ENCODE data around the gene SLC44A1. TPM values are rescaled to one million over a fixed set of nuclear protein-coding genes. Genes with fewer than 3 reads are reported as not detected.

SLC44A1 gene
- total RNA-seq, 4 donors from 2014 or later: 51.1 to 82.2 (median 70.5) TPM

DNA sequence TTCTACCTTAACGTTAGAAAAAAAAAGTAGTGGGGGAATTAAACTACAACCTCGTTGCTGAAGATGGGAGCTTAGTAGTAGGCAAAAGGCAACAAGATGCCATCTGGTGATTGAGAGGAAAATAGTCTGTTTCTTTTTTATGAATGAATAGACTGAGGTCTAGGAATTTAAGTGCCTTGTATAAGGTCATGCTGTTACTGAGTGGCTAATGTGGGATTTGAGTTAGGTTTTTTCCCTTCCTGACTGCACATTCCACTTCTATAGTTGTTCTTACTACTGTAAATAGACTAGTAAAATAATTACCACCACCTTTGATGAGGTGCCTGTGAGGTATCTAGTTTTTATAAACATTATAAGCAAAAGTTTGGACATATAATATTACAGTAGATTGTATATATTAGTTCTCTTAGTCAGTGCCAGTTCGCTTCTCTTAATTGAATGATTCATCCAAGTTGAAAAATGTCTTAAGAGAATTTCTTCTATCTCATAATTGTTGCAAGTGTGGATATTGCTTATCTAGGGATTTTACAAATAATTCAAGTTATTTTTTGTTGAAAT, 222.5 kb downstream of the SLC44A1 start:
- DNase-seq (ENCODE audit: low spot score in 2 of 2): no peak
- TF ChIP-seq, protein P1, sequence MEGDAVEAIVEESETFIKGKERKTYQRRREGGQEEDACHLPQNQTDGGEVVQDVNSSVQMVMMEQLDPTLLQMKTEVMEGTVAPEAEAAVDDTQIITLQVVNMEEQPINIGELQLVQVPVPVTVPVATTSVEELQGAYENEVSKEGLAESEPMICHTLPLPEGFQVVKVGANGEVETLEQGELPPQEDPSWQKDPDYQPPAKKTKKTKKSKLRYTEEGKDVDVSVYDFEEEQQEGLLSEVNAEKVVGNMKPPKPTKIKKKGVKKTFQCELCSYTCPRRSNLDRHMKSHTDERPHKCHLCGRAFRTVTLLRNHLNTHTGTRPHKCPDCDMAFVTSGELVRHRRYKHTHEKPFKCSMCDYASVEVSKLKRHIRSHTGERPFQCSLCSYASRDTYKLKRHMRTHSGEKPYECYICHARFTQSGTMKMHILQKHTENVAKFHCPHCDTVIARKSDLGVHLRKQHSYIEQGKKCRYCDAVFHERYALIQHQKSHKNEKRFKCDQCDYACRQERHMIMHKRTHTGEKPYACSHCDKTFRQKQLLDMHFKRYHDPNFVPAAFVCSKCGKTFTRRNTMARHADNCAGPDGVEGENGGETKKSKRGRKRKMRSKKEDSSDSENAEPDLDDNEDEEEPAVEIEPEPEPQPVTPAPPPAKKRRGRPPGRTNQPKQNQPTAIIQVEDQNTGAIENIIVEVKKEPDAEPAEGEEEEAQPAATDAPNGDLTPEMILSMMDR (IDR thresholded peaks at IDR 0.05): no peak
- TF ChIP-seq POLR2A (IDR thresholded peaks at IDR 0.05): no peak
- H3K4me3 ChIP-seq (ENCODE audit: low read depth, poor library complexity, severe bottlenecking): no peak overlapping the region
- intact Hi-C loops (cut with DNase I; ENCODE audit: low total_unique reads): no loop called here
- 76 to 93% methylated on average over 3 of the region's 3 CpGs for WGBS, 2 donors

DNA sequence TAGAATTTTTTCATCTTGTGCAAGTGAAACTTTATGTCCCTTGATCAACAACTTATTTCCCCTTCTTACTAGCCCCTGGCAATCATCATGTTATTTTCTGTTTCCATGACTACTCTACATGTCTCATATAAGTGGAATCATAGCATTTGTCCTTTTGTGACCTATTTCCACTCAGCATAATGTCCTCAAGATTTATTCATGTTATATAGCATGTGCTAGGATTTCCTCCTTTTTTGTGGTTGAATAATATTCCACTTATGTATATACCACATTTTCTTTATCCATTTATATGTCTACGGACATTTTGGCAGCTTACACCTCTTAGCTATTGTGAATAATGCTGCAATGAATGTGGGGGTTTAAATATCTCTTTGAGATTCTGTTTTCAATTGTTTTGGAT, 224.4 kb downstream of the SLC44A1 start:
- intact Hi-C loops (cut with DNase I; ENCODE audit: low total_unique reads): no loop called here

DNA sequence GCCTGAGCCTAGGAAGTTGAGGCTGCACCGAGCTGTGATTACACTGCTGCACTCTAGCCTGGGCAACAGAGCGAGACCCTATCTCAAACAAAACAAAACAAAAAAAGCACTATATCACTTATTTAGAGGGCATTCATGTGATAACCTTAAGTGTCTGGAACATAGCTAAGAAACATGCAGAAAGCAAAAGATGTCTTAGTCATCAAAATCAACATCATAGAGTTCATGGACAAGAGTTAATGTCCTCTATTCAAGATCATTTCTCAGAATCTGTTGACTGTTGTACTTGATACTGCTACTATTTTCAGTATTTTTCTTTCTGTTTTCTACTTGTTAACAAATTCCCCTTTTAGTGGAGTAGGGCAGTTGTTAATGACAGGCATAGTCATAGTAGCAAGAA, 228.8 kb downstream of the SLC44A1 start:
- 93 to 96% methylated on average over 2 of the region's 2 CpGs for WGBS, 2 donors
- TF ChIP-seq POLR2A (IDR thresholded peaks at IDR 0.05): no peak
- TF ChIP-seq, protein P1 (IDR thresholded peaks at IDR 0.05): no peak
- no peak overlapping the region for H3K4me3 ChIP-seq (ENCODE audit: low read depth, poor library complexity, severe bottlenecking)
- intact Hi-C loops (cut with DNase I; ENCODE audit: low total_unique reads): no loop called here
- DNase-seq (ENCODE audit: low spot score in 2 of 2): no peak

More for the DNA sequence above, 224.4 kb downstream of the SLC44A1 start:
- TF ChIP-seq, protein P1 (IDR thresholded peaks at IDR 0.05): no peak
- TF ChIP-seq POLR2A (IDR thresholded peaks at IDR 0.05): no peak
- no peak overlapping the region for H3K4me3 ChIP-seq (ENCODE audit: low read depth, poor library complexity, severe bottlenecking)
- DNase-seq (ENCODE audit: low spot score in 2 of 2): no peak
- WGBS, 2 donors: 96 to 97% methylated on average over 1 of the region's 1 CpG

DNA sequence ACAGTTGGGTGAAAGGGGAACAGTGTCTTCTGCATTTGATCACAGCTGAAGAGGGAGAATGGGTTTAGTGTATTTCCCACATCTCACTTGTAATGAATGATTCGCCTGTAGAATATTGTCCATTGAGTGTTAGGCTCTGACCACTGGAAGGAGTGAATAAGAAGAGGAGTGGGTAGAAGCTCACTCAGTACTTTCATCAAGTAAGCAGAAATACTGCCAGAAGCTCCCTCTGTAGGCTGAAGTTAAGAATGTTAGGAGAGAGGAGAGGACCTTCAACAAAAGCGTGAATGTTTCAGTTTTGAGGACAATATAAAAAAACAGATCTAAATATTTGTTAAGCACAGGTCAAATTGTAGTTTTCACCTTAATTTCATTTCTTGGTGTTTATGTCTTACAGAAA, 230.9 kb downstream of the SLC44A1 start:
- no peak overlapping the region for H3K4me3 ChIP-seq (ENCODE audit: low read depth, poor library complexity, severe bottlenecking)
- no peak for DNase-seq (ENCODE audit: low spot score in 2 of 2)
- WGBS, 2 donors: 78 to 82% methylated on average over 2 of the region's 2 CpGs
- TF ChIP-seq, protein P1 (IDR thresholded peaks at IDR 0.05): no peak
- TF ChIP-seq POLR2A (IDR thresholded peaks at IDR 0.05): no peak
- intact Hi-C loops (cut with DNase I; ENCODE audit: low total_unique reads): no loop called here

DNA sequence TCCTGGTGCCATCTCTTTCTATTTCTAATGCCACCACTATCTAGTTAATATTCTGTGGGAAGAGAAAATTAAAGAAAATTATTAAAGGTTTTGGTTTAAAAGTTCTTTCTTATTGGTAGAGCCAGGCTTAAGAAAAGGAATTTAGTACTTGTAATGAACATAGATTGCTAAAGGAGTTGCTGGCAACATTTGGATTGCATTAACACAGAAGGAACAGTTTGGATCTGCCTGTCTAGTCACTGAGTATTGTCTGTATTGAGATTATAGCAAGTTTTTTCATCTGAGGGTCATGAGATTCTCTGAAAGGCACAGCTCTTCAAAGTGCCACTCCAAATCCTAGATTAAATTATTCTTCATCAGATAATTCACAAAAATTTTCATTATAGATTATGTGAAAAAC, 235.4 kb downstream of the SLC44A1 start:
- TF ChIP-seq POLR2A (IDR thresholded peaks at IDR 0.05): no peak
- TF ChIP-seq, protein P1 (IDR thresholded peaks at IDR 0.05): no peak
- intact Hi-C loops (cut with DNase I; ENCODE audit: low total_unique reads): no loop called here
- H3K4me3 ChIP-seq (ENCODE audit: low read depth, poor library complexity, severe bottlenecking): no peak overlapping the region
- no peak for DNase-seq (ENCODE audit: low spot score in 2 of 2)

DNA sequence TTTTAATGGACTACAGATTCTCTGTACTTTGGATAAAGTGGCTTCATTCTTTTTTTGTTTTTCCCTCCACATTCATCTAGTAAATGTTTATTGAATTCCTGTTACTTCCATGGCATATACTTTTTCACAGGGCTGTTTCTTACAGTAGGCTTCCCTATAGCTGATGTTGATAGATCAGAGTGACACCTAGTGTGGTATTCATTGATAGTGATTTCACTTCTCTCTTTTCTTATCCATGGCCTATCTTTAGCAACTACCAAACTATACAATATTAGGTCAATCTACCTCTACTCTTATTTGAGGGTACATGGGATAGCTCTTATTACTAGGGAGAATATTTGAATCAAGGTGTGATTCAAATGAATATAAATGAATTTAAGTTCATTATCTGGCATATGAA, 239.2 kb downstream of the SLC44A1 start:
- intact Hi-C loops (cut with DNase I; ENCODE audit: low total_unique reads): no loop called here
- H3K4me3 ChIP-seq (ENCODE audit: low read depth, poor library complexity, severe bottlenecking): no peak overlapping the region
- TF ChIP-seq POLR2A (IDR thresholded peaks at IDR 0.05): no peak
- TF ChIP-seq, protein P1 (IDR thresholded peaks at IDR 0.05): no peak
- no peak for DNase-seq (ENCODE audit: low spot score in 2 of 2)
